RCC 7860 (cell line): ENCODE results near the gene NPR1.

Source experiments
- DNase-seq: peaks from one replicate; pipeline ENCODE4 v3.0.0-alpha.2; 2015; ENCODE audit warnings: low spot score
- FAIRE-seq: peaks from 2 replicates; lab custom pipeline; 2012; peaks lifted over from hg19 to GRCh38; lab: Jason Lieb, UNC

The NPR1 gene

DNA sequence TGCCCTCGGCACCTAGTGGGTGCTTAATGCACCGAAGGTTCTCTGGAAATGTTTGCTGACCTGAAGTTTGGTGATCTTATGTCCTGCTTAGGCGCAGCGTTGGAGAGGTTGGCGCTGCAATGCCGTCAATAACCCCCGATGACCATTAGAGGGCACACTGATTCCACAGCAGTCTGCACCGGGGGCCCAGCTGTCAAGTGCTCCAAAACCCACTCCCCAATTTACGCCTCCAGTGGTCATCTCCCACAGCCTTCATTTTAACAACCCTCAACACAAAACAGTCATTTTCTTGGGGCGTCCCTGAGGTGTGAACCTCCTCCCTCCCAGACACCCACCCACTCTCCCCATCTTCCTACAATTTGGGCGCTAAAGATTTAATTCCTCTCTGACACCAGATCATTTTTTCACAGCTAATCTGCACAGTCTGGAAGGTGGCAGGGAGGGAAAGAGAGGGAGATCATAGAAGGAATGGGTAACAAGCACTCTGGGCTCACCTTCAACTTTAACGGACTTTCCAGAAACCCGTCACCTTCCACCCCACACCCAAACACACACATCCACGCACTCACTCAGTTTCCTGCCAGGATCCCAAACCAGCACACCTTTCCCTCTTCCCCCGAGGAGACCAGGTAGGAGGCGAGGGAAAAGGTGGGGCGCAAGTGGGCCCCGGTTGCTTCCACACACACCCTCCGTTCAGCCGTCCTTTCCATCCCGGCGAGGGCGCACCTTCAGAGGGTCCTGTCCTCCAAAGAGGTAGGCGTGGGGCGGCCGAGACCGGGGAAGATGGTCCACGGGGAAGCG is 570 bp upstream of the NPR1 start:
- DNase-seq = peak; percentile 16
- no peak for FAIRE-seq

DNA sequence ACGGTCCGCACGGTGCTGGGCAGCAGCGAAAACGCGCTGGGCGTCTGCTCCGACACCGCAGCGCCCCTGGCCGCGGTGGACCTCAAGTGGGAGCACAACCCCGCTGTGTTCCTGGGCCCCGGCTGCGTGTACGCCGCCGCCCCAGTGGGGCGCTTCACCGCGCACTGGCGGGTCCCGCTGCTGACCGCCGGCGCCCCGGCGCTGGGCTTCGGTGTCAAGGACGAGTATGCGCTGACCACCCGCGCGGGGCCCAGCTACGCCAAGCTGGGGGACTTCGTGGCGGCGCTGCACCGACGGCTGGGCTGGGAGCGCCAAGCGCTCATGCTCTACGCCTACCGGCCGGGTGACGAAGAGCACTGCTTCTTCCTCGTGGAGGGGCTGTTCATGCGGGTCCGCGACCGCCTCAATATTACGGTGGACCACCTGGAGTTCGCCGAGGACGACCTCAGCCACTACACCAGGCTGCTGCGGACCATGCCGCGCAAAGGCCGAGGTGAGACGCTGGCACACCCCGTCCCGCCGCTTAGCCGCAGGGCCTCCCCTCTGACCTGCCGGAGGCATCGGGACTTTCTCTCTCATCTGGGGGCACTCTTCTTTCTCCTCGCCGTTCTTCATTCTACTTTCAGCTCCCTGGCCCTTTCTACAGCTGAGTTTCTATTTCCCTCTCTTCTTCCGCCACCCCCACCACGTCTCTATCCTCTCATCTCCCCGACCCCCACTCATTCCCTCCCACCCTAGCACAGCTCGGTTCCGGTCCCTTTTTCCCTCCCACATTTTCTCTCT is 1.0 kb downstream of the NPR1 start:
- FAIRE-seq (no peak), DNase-seq (no peak)

DNA sequence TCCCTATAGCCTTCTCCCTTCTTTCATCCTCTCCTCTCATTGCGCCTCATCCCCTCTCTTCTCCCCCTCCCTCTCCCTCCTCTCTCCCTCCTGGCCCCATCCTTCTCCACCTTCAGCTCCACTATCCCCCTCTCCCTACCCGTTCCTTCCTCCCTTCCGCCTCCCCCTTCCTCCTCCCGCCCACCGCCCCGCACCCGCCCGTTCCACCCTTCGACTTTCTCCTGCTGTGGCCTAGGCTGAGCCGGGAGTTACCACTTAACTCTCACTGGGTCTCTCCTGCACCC is 1.6 kb downstream of the NPR1 start:
- no peak for FAIRE-seq
- DNase-seq = no peak

DNA sequence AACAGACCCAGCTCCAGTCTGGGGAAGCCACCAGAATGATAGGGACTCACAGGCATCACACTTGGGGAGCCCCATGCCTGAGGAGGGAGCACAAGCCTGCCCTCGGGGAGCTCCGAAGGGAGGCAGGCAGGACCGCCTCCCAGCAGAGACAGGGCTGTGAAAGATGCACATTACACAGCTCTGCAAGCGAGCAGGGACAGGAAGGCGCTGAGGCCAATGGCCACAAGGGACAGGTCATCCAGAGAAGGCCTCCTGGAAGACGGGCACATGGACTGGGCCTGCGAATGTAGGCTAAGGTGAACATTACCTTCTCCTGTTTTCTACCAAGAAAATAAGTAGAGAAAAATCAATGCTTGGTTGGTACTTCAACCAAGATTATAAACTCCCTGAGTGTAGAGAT is 4.2 kb downstream of the NPR1 start:
- no peak for DNase-seq
- FAIRE-seq = no peak

DNA sequence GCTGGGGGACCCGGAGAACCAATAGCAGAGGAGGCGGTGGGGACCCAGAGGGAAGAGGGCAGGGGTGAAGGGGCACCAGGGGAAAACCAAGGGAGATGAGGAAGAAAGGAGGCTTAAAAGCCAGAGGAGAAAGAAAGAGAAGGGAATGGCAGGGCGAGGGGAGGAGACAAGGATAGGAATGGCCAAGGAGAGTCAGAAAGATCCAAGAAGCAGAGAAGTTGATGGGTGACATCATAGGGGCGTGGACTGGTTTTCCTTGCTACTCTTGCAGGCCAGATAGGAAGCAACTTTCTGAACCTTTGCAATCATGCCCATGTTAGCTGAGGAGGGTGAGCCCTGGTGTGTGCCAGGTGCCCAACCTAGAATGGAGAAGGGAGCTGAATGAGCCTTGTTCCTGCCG is 5.4 kb downstream of the NPR1 start:
- FAIRE-seq = no peak
- no peak for DNase-seq

DNA sequence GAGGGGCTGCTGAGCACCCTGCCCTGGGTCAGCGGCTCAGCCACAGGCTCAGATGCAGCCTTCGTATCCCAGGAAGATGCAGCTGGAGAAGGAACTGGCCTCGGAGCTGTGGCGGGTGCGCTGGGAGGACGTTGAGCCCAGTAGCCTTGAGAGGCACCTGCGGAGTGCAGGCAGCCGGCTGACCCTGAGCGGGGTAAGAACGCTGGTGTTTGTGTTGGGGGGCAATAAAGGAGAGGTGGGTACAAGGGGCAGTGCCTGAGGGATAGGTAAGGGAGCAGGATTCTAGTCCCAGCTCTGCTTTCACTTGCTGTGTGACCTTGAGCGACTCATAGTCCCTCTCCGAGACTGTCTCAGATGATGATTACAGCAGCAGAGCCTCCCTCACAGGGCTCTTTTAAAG is 6.4 kb downstream of the NPR1 start:
- no peak for FAIRE-seq
- no peak for DNase-seq

DNA sequence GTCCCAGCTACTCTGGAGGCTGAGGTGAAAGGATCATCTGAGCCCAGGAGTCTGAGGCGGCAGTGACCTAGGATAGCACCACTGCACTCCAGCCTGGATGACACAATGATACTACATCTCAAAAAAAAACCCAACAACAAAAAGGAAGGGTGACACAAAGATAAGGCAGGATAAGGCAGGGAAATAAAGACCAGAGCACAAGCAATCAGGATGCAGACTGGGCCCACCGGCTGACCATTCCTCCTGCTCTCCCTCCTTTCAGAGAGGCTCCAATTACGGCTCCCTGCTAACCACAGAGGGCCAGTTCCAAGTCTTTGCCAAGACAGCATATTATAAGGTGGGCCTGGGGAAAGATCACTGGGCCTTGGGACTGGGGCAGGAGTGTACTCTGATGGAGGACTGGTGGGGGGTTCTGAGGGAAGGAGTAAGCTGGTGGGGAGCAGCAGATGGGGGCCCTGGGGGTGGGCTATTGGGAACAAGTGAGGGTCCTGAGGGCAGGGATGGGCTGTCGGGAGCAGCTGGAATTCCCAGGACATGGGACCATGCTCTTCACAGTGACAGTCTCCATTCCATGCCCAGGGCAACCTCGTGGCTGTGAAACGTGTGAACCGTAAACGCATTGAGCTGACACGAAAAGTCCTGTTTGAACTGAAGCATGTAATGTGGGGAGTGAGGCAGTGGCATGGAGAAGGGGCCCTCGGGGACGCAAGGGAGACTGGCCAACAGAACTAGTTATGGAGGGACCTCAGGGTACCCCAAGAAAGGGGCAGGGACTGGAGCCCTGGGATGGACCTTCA is 7.3 kb downstream of the NPR1 start:
- DNase-seq (no peak), FAIRE-seq (no peak)

DNA sequence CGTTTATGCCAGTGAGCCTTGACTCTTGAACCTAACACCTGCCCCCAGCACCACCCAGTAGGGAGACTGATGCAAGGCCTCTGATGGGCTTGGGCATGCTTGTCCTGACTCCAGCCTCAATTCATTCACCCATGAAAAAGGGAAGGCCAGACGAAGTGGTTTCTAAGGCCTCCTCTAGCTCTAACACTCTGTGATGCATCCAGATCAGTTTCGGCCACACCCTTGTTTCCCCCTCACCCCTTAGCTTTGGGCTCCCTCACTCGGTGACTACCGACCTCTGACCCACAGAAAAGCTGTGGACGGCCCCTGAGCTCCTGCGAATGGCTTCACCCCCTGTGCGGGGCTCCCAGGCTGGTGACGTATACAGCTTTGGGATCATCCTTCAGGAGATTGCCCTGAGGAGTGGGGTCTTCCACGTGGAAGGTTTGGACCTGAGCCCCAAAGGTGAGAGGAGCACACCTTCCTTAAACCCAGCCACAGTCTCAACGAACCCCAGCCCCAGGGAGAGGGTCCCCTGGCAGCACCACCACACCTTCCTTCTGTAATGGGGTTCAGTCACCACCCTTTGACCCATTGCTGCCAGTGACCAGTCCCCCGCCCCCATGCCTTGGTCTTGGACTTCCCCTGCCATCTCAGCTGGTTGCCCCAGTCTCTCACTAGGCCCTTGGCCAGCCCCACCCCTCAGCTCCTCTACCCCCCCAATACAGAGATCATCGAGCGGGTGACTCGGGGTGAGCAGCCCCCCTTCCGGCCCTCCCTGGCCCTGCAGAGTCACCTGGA is 9.0 kb downstream of the NPR1 start:
- DNase-seq = no peak

DNA sequence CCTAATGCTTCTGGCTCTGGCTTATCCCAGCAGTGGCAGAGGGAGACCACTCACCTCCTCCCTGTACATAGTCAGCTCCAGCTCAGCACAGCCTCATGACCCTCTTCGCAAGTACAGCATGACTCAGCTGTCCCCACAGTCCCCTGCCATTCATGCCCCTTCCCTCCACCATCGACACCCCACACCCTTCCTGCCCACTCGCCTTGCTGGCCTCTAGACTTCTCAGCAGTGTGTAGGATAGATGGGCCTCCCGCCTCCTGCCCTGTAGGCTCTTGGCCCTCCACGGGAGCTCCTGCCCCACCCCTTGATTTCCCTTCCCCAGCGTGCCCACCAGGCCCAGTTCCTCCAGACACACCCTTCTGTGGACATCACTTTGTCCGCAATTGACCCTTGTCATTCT is 9.8 kb downstream of the NPR1 start:
- DNase-seq (no peak), FAIRE-seq (no peak)

More for the DNA sequence above, 9.0 kb downstream of the NPR1 start:
- no peak for FAIRE-seq

DNA sequence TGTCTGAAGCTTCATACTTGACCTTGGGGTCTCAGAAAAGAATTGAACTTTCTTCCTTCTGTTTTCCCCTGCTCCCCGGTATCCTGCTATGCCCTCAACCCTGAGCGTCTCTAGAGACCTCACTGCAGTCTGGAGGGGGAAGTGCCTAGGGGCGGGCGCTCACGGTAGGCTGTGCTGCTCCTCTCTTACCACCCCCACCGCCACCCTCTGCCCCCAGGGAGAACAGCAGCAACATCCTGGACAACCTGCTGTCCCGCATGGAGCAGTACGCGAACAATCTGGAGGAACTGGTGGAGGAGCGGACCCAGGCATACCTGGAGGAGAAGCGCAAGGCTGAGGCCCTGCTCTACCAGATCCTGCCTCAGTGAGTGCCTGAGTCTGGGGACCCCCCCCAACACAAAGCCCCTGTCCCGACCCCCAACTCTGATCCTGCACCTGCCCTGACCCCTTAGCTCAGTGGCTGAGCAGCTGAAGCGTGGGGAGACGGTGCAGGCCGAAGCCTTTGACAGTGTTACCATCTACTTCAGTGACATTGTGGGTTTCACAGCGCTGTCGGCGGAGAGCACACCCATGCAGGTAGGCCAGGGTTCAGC is 10.3 kb downstream of the NPR1 start:
- no peak for FAIRE-seq

DNA sequence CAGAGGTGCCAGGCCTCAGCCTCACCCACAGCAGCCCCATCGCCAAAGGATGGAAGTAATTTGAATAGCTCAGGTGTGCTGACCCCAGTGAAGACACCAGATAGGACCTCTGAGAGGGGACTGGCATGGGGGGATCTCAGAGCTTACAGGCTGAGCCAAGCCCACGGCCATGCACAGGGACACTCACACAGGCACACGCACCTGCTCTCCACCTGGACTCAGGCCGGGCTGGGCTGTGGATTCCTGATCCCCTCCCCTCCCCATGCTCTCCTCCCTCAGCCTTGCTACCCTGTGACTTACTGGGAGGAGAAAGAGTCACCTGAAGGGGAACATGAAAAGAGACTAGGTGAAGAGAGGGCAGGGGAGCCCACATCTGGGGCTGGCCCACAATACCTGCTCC is 15.0 kb downstream of the NPR1 start:
- DNase-seq = no peak

More for the DNA sequence above, 10.3 kb downstream of the NPR1 start:
- no peak for DNase-seq

DNA sequence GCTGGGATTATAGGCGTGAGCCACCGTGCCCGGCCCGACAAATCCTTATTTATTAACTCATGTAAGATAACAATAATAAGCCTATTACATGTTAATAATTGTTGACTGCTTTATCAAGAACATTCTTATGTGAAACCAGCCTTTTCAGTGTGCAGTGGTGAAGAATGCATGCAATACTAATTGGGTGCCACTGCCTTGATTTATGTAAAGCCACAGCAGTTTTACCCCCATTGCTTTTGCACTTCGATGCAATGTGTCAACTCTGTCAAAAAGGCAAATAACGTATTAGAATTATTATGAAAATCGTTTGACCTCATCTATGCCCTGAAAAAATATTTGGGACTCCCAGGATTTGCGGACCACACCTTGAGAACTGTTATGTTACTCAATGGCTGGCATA is 18.3 kb downstream of the NPR1 start:
- no peak for DNase-seq
- no peak for FAIRE-seq

More for the DNA sequence above, 15.0 kb downstream of the NPR1 start:
- FAIRE-seq = no peak

DNA sequence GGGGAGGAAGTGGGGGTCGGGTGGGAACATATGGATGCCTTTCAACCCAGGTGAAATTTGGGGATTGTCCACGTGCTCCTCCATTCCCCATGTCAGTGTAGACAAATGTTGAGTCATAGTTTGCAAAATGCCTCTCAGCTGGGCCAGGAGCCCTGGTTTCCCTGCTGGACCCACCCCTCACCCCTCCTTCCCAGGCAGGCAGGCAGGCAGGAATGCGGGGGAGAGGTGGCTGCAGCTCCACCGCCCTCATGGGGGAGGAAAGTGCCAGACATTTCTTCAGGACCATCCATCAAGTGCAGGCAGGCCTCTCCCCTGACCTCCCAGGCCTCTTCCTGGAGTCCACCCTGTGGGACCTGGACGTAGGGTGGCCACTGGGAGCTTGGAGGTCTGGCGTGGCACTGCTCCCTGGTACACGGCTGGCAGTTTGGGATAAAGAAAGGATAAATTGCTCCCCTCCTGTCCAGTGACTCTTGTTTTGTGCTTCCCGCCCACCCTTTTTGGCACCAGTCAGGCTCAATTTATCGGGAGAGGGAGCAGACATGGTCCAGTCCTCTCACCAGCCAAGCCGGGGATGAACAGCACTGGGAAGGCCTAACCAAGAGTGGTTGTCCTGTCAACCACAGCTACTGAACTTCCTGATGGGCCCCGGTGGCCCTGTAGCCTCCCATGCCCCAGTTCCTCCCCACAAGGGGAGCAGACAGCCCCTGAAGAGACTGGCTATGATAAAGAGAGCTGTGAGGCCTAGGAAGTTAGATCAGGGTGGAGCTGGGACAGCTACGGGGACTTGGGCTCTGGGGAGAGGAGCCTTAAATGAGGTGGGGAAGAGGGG is 18.9 kb downstream of the NPR1 start:
- DNase-seq = peak; percentile 79
- no peak for FAIRE-seq

DNA sequence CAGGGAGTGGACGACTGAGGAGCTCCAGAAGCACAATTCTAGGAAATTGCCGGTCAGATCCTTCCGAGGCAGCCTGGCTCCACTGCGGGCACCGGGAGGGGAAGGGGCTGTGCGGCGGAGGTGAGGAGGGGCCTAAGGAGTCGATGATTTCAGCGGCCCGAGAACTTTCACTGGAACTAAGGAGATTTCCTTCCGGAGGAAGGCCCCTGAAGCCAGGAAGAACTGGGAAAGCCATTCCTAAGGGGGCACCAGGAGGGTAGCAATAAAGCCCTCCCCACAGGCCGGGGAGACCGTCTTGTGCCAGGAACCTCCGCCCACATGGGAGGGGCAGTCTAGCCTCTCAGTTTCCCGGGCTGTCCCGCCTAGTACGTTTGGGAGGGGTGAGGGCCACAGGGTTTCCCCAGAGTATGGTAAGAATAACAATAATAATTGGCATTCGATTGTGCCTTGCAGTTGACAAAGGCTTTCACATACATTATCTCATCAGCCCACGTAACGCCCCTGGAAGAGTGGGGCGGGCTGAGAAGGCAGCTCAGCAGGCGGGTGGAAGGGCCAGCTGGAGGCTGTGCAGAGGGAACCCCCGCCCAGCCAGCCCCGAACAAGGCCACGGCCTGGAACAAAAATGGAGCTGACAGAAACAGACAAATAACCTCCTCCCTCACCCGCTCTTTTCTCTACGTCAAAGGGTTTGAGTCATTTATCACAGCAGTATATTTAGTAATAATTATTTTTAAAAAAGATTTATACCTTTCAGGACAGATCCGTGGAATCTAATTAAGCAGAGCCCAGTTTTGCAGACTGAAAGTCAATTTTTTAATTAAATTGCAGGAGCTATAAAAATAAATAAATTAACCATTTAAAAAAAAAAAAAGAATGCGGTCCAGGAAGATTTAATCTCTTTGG is 19.8 kb downstream of the NPR1 start:
- no peak for DNase-seq
- no peak for FAIRE-seq

DNA sequence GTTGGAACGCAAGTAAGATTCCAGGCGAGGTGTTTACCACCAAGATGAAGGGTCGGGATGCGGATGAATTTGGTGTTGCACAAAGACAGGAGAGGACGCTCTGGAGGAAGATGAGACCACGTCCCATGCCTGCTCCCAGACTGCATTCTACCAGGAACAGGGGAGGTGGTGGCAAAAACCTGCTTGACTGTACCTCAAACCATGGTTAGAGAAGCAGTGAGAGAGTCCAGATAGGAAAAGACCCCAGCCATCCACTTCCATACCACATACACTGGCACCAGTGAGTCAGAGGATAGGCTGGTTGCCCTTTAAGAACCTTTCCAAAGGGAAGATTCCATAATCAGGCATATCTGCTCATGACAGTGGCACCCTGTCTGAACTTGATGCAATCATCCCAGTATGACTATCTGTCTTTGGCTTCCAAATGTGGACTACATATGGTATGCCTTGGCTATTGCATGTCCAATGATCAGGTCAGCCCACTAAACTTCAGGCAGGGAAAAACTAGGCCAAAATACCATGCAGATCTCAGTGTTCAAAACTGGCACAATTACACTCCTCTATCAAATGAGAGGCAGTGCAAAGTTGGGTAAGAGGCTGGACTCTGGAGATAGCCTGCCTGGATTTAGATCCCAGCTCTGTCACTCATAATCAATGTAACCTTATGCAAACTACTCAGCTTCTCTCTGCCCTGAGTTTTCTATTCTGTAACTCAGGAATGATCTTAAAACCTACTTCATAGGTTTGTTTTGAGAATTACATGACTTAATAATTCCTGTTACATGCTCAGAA is 20.6 kb downstream of the NPR1 start:
- DNase-seq (peak; percentile 70), FAIRE-seq (no peak)

DNA sequence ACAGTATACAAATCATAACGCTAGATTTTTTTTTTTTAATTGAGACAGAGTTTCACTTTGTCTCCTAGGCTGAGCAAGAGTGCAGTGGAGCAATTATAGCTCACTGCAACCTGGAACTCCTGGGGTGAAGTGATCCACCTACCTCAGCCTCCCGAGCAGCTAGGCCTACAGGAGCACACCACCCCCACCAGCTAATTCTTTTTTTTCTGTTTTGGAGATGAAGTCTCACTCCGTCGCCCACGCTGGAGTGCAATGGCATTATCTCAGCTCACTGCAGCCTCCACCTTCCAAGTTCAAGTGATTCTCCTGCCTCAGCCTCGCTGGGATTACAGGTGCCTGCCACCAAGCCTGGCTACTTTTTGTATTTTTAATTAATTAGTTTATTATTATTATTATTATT is 21.3 kb downstream of the NPR1 start:
- FAIRE-seq (no peak), DNase-seq (no peak)

DNA sequence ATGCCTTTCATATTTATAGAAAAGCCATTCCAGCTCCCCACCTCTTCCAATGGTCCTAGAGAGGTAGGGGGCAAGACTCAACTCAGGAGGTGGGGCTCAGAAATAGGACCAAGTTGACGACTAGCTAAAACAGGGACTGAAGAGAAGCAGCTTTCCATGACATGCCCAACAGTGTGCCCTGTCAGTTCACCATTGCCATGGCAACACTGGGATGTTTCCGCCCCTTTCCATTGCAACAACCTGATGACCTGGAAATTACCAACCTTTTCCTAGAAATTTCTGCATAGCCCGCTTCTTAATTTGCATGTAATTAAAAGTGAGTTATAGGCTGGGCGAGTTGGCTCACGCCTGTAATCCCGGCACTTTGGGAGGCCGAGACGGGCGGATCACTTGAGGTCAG is 27.0 kb downstream of the NPR1 start:
- FAIRE-seq (no peak), DNase-seq (no peak)

DNA sequence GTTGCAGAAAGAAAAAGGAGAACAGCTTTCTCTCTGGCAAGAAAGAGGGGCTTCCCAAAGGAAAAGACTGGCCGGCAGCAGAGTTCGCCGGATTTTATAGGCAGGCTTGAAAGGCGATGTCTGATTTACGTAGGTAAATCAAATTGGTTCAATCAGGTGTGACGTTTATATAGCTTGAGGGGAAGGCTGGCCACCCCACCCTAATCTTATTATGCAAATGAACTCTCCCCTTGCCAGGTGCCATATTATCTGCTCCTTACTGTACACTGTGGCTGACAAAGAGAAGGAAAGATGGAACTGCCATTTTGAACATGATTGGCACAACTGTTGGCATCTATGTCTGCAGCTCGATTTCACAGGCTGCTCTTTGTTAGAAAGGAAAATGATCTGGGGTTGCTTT is 32.5 kb downstream of the NPR1 start:
- FAIRE-seq (no peak), DNase-seq (no peak)
